ENCODE measurements around the gene POMC.
"Not testable (repeated sequence)": the region's sequence is repeated elsewhere in the genome, so short reads cannot be mapped to it uniquely, and the experiment has no call there.

POMC gene

GRCh38 chr2:25176541-25177181 is 8.3 kb upstream of the POMC start:
- no peak for DNase-seq

GRCh38 chr2:25176138-25176537 is 7.8 kb upstream of the POMC start:
- no peak for DNase-seq

- DNase-seq, result no peak
Measured at GRCh38 chr2:25174192-25174861, 5.9 kb upstream of the POMC start.

GRCh38 chr2:25173719-25174118 is 5.3 kb upstream of the POMC start:
- no peak for DNase-seq

GRCh38 chr2:25170888-25171287 is 2.5 kb upstream of the POMC start:
- DNase-seq, result no peak

GRCh38 chr2:25169073-25169470 is 692 bp upstream of the POMC start:
- DNase-seq, result no peak

- DNase-seq, result no peak
Measured at GRCh38 chr2:25165992-25166875, 2.1 kb downstream of the POMC start.

- DNase-seq, result no peak
Measured at GRCh38 chr2:25164561-25164960, 3.8 kb downstream of the POMC start.

- not testable (repeated sequence) for DNase-seq
Measured at GRCh38 chr2:25162061-25162460, 6.3 kb downstream of the POMC start.

- DNase-seq, result peak; percentile 79
Measured at GRCh38 chr2:25161055-25161781, 7.2 kb downstream of the POMC start.

- no peak for DNase-seq
Measured at GRCh38 chr2:25160376-25160775, 8.0 kb downstream of the POMC start.

GRCh38 chr2:25159949-25160348 is 8.4 kb downstream of the POMC start:
- DNase-seq, result peak; percentile 45

GRCh38 chr2:25158096-25158852 is 10.1 kb downstream of the POMC start:
- no peak for DNase-seq

- DNase-seq, result no peak
Measured at GRCh38 chr2:25155401-25155800, 13.0 kb downstream of the POMC start.

GRCh38 chr2:25151718-25152117 is 16.7 kb downstream of the POMC start:
- peak; percentile 51 for DNase-seq

- not testable (repeated sequence) for DNase-seq
Measured at GRCh38 chr2:25150993-25151392, 17.4 kb downstream of the POMC start.

- no peak for DNase-seq
Measured at GRCh38 chr2:25149646-25150045, 18.7 kb downstream of the POMC start.

- DNase-seq, result no peak
Measured at GRCh38 chr2:25146896-25147295, 21.5 kb downstream of the POMC start.

GRCh38 chr2:25145803-25146202 is 22.6 kb downstream of the POMC start:
- no peak for DNase-seq

- DNase-seq, result no peak
Measured at GRCh38 chr2:25141120-25141519, 27.3 kb downstream of the POMC start.

GRCh38 chr2:25140535-25140934 is 27.8 kb downstream of the POMC start:
- DNase-seq, result not testable (repeated sequence)

GRCh38 chr2:25132693-25133092 is 35.7 kb downstream of the POMC start:
- no peak for DNase-seq

All from right hindlimb (tissue), 1 donor.